Renal cortical epithelial cell (primary cell): ENCODE results near the gene SNX17. TPM values are rescaled to one million over a fixed set of nuclear protein-coding genes. Genes with fewer than 3 reads are reported as not detected.
"Not testable (repeated sequence)": the region's sequence is repeated elsewhere in the genome, so short reads cannot be mapped to it uniquely, and the experiment has no call there.

Source experiments
- DNase-seq: peaks from one replicate; pipeline ENCODE4 v3.0.0-alpha.2; 2011; ENCODE audit warnings: low read depth
- total RNA-seq: library from RNA; depleted of rRNA; stranded (reverse); fragments of >200 nt; gene quantifications from 2 replicates; pipeline ENCODE4 v1.2.3, GENCODE V29; 2014

The SNX17 gene
- total RNA-seq, 1 donor from 2014 or later, result 94.9 TPM

- DNase-seq, result no peak
Observed at GRCh38 chr2:27398962-27399361, 28.5 kb downstream of the SNX17 start.

DNA sequence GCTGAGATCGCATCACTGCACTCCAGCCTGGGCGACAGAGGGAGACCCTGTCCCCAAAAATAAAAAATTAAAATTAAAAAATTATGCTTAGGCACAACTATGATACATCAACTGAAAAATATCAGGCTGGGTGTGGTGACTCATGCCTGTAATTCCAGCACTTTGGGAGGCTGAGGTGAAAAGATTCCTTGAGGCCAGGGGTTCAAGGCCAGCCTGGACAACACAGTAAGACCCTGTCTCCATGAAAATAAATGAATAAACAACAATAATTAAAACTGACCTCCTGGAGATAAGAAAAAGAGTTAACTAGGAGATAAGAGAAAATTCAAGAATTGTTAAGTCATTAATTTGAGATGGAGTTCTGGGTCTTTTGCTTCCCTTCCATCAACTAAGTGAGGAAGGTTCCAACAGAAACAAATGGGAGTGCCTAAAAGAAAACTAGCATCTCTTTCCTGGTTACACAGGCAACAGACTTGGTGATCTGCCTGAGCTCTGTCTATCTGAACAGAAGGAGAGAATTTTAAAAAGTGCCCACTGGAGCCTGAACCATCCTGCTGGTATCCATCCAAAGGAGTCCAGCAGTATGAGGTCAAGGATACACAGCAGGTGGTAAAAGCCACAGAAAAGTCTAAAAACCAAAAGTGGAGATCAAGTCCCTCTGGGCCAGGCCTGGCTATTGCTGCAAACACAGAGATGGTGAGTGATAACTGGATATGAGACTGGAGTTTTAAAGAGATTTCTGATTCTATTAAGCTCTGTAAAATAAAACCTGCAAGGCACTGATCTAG, 30.1 kb downstream of the SNX17 start:
- DNase-seq, result no peak

DNA sequence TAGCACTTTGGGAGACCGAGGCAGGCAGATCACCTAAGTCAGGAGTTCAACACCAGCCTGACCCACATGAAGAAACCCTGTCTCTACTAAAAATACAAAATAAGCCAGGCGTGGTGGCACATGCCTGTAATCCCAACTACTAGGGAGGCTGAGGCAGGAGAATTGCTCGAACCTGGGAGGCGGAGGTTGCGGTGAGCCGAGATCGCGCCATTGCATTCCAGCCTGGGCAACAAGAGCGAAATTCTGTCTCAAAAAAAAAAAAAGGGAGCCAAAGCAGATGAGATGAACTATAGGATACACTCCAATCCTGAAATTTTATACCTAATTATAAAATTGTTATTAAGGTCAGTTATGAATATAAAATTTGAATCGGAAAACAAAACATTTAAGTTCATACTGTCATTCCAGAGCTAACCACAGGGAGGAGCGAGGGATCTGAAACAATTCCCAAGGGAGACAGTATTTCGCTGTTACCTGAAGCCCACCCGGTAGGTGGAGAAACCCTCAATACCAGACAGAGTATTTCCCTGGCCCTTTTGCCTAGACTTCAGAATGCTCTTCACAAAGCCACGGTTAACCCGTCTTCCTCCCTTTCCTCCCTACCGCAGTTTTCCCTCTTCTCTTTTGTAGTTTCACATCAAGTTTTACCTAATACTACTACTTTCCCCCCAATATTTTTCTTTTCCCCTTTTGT, 37.5 kb downstream of the SNX17 start:
- peak; percentile 63 for DNase-seq

DNA sequence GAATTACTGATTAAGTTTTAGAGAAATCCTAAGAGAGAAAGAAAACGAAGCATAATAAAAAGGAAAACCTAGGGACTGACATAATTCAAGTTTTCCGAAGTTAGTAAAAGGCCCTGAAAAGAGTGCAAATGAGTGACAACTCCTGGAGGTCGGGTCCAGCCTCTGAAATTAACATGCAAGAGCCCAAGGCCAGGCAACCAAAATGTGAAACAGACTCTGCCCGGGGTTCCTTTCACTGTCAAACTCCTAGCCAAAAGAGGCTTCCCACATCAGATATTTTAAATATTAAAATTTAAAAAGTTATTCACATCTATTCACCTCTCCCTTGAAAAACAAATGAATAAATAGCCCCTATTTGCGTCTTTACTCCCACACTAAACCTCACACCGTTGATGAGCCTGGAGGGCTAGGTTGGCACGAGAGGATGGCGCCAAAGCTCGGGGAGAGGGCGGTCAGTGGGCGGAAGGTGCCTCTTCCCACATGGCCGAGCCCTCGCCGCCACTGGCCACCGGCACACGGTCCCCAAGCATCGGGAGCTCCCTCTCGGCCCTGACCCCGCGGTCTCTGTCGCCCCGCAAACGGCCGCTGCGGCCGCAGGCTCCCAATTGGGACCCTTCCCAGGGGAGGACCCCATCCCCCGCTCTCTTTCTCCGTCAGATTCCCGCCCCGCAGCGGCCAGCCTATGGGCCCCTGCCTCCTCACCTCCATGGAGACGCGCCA, 38.3 kb downstream of the SNX17 start:
- DNase-seq, result no peak

DNA sequence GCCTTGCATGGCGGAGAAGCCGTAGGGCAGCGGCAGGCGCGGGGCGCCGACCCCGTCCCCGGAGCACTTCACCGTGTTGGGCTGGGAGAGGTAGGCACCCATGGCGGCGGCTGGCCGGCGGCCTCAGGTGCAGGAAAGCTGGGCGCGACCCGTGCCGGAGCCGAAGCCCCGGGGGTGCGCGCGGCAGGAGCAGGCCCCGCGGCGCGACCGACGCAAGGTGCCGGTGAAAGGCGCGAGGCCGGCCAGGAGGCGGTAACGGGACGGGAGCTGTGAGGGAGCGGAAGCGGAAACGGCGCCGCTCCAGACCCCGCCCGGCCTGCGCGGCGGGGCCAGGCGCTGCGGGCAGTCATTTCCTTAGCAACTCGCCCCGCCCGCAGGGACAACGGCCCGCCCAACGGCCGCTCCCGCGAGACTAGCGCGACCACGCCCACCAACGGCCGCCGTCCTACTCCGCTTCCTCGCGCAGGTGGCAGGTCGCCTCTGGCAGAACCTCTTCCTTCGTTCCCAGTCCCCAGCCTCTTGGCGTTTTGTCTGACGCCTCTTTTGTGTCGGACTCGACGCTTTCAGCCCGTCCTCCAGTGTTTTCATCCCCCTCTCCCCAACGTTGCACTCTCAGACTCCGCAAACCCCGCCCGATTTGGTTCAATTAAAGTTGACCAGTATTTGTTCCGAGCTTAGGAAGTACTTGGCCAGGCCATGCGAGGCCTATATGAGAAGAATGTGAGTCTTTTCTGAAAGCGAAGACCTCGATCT, 39.1 kb downstream of the SNX17 start, which contains the start of gene PPM1G:
TSS of gene PPM1G (minus strand) at position 271 of the 753 bp plus-strand sequence. CDS start at position 102, 169 bp downstream.
- DNase-seq, result peak; percentile 80

GRCh38 chr2:27412419-27413152, 42.2 kb downstream of the SNX17 start:
- DNase-seq, result no peak

DNA sequence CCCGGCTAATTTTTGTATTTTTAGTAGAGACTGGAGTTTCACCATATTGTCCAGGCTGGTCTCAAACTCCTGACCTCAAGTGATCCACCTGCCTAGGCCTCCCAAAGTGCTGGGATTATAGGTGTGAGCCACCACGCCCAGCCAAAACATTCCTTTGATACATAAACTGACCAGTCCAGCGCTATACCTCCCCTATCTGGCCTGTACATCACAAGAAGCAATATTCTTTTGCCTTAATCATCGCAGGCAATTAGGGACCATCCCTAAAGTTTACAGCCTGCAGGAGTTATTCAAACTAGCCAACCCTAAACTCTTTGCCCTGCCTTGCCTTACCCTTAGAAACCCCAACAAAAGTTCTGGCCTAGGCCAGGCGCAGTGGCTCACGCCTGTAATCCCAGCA, 45.7 kb downstream of the SNX17 start:
- no peak for DNase-seq

DNA sequence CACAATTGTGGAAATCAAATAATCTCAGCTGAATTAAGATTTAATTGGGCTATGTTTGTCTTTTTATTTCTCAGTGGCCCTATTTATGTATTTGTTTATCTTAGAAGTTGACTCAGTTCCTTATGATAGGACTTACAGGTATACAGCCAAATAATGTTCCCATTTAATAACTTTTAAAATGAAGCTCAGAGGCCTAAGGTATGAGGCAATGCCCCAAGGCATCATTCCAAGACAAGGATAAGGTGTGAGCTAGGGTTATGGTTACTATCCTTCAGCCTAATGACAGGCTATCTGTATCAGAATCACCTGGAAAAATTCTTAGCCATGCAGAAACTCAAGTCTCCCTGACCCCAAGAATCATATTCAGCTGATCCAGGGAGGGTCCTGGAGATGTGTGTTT, 50.6 kb downstream of the SNX17 start:
- DNase-seq, result no peak

DNA sequence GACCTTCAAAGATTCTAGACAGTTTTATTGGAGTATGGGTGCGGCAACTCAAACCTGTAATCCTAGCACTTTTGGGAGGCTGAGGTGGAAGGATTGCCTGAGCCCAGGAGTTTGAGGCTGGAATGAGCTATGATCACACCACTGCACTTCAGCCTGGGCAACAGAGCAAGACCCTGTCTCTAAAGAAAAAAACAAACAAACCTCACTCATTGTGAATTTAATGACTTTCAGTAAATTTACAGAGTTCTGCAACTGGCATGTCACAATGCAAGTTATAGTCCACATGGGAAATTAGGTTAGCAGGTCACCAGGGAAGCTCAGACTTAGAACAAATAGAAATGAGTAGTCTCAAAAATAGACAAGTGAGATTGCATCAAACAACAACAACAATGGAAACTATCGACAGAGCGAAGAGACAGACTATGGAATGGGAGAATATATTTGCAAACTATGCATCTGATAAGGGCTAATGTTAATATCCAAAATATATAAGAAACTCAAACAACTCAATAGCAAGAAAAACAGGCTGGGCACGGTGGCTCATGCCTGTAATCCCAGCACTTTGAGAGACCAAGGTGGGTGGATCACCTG, 51.3 kb downstream of the SNX17 start:
- no peak for DNase-seq

DNA sequence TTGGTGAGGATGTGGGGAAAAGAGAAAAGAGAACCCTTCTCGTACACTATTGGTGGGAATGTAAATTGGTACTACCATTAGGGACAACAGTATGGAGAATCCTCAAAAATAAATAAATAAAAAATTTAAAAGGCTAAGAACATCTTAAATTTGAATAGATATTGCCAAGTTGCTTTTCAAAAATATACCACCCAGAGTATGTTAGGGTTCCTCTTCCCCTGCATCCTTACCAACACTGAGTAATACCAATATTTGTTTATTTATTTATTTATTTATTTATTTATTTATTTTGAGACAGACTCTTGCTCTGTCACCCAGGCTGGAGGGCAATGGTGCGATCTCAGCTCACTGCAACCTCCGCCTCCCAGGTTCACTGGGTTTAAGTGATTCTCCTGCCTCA, 52.5 kb downstream of the SNX17 start:
- no peak for DNase-seq

GRCh38 chr2:27425039-27425438, 54.6 kb downstream of the SNX17 start:
- DNase-seq, result not testable (repeated sequence)

Other genes starting within 250 kb of the SNX17 start
- gene ABHD1, start 246.8 kb upstream of the SNX17 start, total RNA-seq, result 0.10 TPM in 1 of 2 replicates, not detected in the other
- gene PREB, start 236.0 kb upstream of the SNX17 start, total RNA-seq, result 37.5 and 53.0 TPM in 2 replicates
- not detected in 2 replicates for gene PRR30, start 231.2 kb upstream of the SNX17 start, total RNA-seq
- not detected in 2 replicates for gene TCF23, start 221.6 kb upstream of the SNX17 start, total RNA-seq
- gene ATRAID, start 158.6 kb upstream of the SNX17 start, total RNA-seq, result 101 and 131 TPM in 2 replicates
- 29.3 and 36.8 TPM in 2 replicates for gene SLC5A6, start 158.3 kb upstream of the SNX17 start, total RNA-seq
- 23.4 and 53.5 TPM in 2 replicates for gene CAD, start 153.2 kb upstream of the SNX17 start, total RNA-seq
- 0.10 TPM in 1 of 2 replicates, not detected in the other for gene SLC30A3, start 107.6 kb upstream of the SNX17 start, total RNA-seq
- not detected in 2 replicates for gene DNAJC5G, start 95.2 kb upstream of the SNX17 start, total RNA-seq
- 0.17 TPM in 1 of 2 replicates, not detected in the other for gene TRIM54, start 88.2 kb upstream of the SNX17 start, total RNA-seq
- gene UCN, start 62.2 kb upstream of the SNX17 start, total RNA-seq, result 0.70 TPM in 1 of 2 replicates, not detected in the other
- 30.0 and 42.6 TPM in 2 replicates for gene MPV17, start 47.5 kb upstream of the SNX17 start, total RNA-seq
- gene GTF3C2, start 13.9 kb upstream of the SNX17 start, total RNA-seq, result 32.1 and 40.2 TPM in 2 replicates
- 26.9 and 27.8 TPM in 2 replicates for gene EIF2B4, start 278 bp upstream of the SNX17 start, total RNA-seq
- 9.2 and 11.3 TPM in 2 replicates for gene ZNF513, start 10.1 kb downstream of the SNX17 start, total RNA-seq
- gene PPM1G, start 39.0 kb downstream of the SNX17 start, total RNA-seq, result 113 and 119 TPM in 2 replicates
- gene NRBP1, start 58.0 kb downstream of the SNX17 start, total RNA-seq, result 117 and 126 TPM in 2 replicates
- 0.85 and 3.5 TPM in 2 replicates for gene KRTCAP3, start 71.8 kb downstream of the SNX17 start, total RNA-seq
- gene IFT172, start 119.1 kb downstream of the SNX17 start, total RNA-seq, result 12.2 and 34.6 TPM in 2 replicates
- 25.6 and 30.4 TPM in 2 replicates for gene FNDC4, start 124.6 kb downstream of the SNX17 start, total RNA-seq
- 1.4 and 1.6 TPM in 2 replicates for gene GCKR, start 126.2 kb downstream of the SNX17 start, total RNA-seq
- 10.2 and 48.0 TPM in 2 replicates for gene ZNF512, start 212.4 kb downstream of the SNX17 start, total RNA-seq